GM12892 (cell line): ENCODE results near the gene ZBTB3.
"Not testable (repeated sequence)": the region's sequence is repeated elsewhere in the genome, so short reads cannot be mapped to it uniquely, and the experiment has no call there.

Source experiments
- POLR2A ChIP-seq: IDR thresholded peaks from 2 replicates; pipeline ENCODE4 v1.6.1; 2011; ENCODE audit warnings: low read depth, low read length, control low read depth
- POLR2AphosphoS5 ChIP-seq: IDR thresholded peaks from 2 replicates; pipeline ENCODE4 v1.6.1; 2011; ENCODE audit warnings: low read depth, low read length, control low read depth

DNA sequence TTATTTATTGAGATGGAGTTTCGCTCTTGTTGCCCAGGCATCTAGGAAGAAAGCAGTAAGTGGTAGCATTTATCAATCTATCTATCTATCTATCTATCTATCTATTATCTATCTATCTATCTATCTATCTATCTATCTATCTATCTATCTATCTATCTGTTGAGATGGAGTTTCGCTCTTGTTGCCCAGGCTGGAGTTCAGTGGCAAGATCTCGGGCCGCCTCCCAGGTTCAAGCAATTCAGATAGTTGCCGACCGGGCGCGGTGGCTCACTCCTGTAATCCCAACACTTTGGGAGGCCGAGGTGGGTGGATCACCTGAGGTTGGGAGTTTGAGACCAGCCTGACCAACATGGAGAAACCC, 6.9 kb upstream of the ZBTB3 start:
- TF ChIP-seq POLR2A, POLR2AphosphoS5: not testable (repeated sequence)
